Body of pancreas (tissue), 4 donors: Measurements from ENCODE around the gene MSANTD2.

Experiments
- CTCF ChIP-seq, 7 experiments: fragments of 450-650 bp in 4 of 7; fragments of 200-600 bp in 3 of 7; sonication (generic) in 3 of 7; IDR thresholded peaks; one replicate each; pipeline ENCODE4 v1.5.1; 2016 to 2019; ENCODE audit warnings: antibody characterized with exemption in 7 of 7
- POLR2A ChIP-seq, 3 donors: fragments of 450-650 bp; IDR thresholded peaks; one replicate each; pipeline ENCODE4 v1.6.1; 2016; ENCODE audit warnings: antibody characterized with exemption in 3 of 3, mild to moderate bottlenecking in 2 of 3

- TF ChIP-seq CTCF (IDR thresholded peaks at IDR 0.05): no peak
- TF ChIP-seq POLR2A (IDR thresholded peaks at IDR 0.05): no peak
Observed at GRCh38 chr11:124756753-124757227, 43.4 kb downstream of the MSANTD2 start.
